Measurements from ENCODE around the gene SGCD. TPM values are rescaled to one million over a fixed set of nuclear protein-coding genes. Genes with fewer than 3 reads are reported as not detected.

The SGCD gene
- total RNA-seq, 2 experiments from 2014 or later: not detected

DNA sequence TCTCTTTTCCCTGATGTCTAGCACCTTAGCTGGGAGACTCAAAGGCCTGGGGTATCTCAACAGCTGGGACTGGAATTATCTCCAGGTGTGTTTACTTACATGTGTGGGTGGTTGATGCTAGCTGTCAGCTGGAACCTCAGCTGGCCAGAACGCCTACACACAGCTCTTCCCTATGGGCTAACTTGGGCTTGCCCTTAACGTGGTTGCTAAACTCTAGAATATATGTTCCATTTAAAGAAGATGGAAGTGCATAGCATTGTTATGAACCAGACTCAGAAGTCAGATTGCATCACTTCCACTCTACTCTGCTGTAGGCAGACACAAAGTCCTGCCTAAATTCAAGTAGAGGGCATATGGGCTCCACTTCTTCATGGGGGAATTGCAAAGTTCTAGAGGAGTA, 29.3 kb downstream of the SGCD start:
- H3K4me3 Mint-ChIP-seq: no peak overlapping the region
- H3K27me3 Mint-ChIP-seq: peaks cover 5% of the 10 kb centered on the region
- no peak for TF ChIP-seq CTCF (IDR thresholded peaks at IDR 0.05)
- intact Hi-C loops (cut with micrococcal nuclease): no loop called here
- H3K36me3 Mint-ChIP-seq (ENCODE audit: low read depth): no peaks in the 10 kb centered on the region
- ChIA-PET CTCF (no interaction called here), POLR2A (no interaction called here)
- no peaks in the 10 kb centered on the region for H3K4me1 Mint-ChIP-seq (ENCODE audit: low read depth)
- ATAC-seq (no peak), DNase-seq (no peak)
- H3K9me3 Mint-ChIP-seq: no peaks in the 10 kb centered on the region
- H3K27ac Mint-ChIP-seq: no peak overlapping the region

DNA sequence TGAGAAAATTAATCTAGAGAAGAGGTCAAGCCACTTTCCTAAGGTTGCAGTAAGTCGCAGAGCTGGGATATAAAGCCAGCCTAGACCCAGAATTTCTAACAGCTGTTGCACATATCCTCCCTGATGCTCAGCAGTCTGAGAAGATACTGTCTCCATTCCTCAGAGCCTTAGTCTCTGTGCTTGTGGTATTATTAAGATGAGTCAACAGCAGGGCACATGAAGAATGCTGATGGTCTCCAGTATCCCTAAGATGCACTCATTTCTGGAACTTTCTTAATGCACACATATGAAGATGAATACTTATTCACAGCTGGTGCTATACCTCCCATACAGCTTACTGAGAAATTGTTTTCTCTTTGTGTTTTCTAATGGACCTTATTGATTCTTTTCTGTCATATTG, 32.5 kb downstream of the SGCD start:
- H3K27me3 Mint-ChIP-seq: peaks cover 7% of the 10 kb centered on the region
- no peaks in the 10 kb centered on the region for H3K9me3 Mint-ChIP-seq
- no peaks in the 10 kb centered on the region for H3K36me3 Mint-ChIP-seq (ENCODE audit: low read depth)
- no peaks in the 10 kb centered on the region for H3K4me1 Mint-ChIP-seq (ENCODE audit: low read depth)
- no peak for TF ChIP-seq CTCF (IDR thresholded peaks at IDR 0.05)
- no peak for ATAC-seq
- ChIA-PET CTCF (no interaction called here), POLR2A (no interaction called here)
- no peak overlapping the region for H3K27ac Mint-ChIP-seq
- no peak overlapping the region for H3K4me3 Mint-ChIP-seq
- no peak for DNase-seq
- intact Hi-C loops (cut with micrococcal nuclease): no loop called here

GRCh38 chr5:156361436-156362109, 34.6 kb downstream of the SGCD start:
- Mint-ChIP-seq H3K27ac (no peak overlapping the region), H3K4me3 (no peak overlapping the region), H3K27me3 (peaks cover 10% of the 10 kb centered on the region), H3K4me1 (ENCODE audit: low read depth) (no peaks in the 10 kb centered on the region), H3K36me3 (ENCODE audit: low read depth) (no peaks in the 10 kb centered on the region), H3K9me3 (no peaks in the 10 kb centered on the region)
- no peak for TF ChIP-seq CTCF (IDR thresholded peaks at IDR 0.05)
- no peak for ATAC-seq
- intact Hi-C loops (cut with micrococcal nuclease): no loop called here
- CTCF ChIA-PET: no interaction called here
- POLR2A ChIA-PET: no interaction called here
- DNase-seq: no peak

DNA sequence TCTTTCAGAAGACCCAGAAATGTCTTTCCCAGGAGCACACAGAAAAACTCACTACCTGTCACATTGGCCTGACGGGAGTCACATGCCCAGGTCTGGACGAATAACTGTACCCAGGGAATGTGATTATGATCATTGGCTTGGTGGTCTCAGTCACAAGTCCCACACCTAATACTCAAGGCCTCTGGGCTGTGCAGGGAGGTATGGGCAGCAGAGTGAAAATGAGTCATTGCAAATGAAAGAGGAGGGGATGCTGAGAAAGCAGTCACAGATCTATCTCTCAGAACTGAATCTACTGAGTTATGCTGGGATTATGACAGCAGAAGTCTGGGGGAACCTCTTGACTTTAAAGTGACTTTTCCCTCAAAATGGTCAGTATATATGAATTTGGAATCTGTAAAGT, 36.9 kb downstream of the SGCD start:
- Mint-ChIP-seq H3K4me3 (no peak overlapping the region), H3K27ac (no peak overlapping the region), H3K36me3 (ENCODE audit: low read depth) (no peaks in the 10 kb centered on the region), H3K4me1 (ENCODE audit: low read depth) (no peaks in the 10 kb centered on the region), H3K9me3 (no peaks in the 10 kb centered on the region), H3K27me3 (peaks cover 8% of the 10 kb centered on the region)
- ChIA-PET POLR2A (no interaction called here), CTCF (no interaction called here)
- ATAC-seq: no peak
- TF ChIP-seq CTCF (IDR thresholded peaks at IDR 0.05): no peak
- intact Hi-C loops (cut with micrococcal nuclease): no loop called here
- no peak for DNase-seq

DNA sequence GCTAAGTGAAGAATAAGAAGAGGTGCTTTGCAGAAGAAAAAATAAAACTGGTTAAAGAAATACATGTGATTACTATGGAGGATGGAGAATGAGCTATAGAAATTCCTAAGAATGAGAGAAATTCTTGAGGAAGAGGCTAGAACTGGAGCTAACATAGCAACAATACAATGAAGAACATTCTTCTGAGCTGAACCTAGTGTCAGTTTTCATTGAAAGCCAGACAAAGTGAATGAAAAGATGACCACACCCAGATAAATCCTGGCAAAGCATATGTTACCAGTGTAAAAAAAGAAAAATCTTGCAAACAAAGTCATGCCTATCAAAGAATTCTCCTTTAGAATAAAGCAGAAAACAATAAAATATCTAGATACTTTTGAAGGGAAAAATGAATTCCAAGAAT, 39.6 kb downstream of the SGCD start:
- ATAC-seq: no peak
- Mint-ChIP-seq H3K27me3 (peaks cover 10% of the 10 kb centered on the region), H3K36me3 (ENCODE audit: low read depth) (no peaks in the 10 kb centered on the region), H3K27ac (no peak overlapping the region), H3K4me3 (no peak overlapping the region), H3K9me3 (no peaks in the 10 kb centered on the region), H3K4me1 (ENCODE audit: low read depth) (no peaks in the 10 kb centered on the region)
- intact Hi-C loops (cut with micrococcal nuclease): no loop called here
- no peak for DNase-seq
- CTCF ChIA-PET: no interaction called here
- POLR2A ChIA-PET: no interaction called here
- no peak for TF ChIP-seq CTCF (IDR thresholded peaks at IDR 0.05)

All from activated CD8-positive, alpha-beta T cell treated with anti-CD3 and anti-CD28 coated beads for 36 hours (primary cell).